ENCODE measurements around the gene PLEKHM3.

PLEKHM3 gene

GRCh38 chr2:207854484-207855440, 170.6 kb downstream of the PLEKHM3 start:
- DNase-seq (ENCODE audit: low read depth in 1 of 2, low spot score in 1 of 2): no peak
- TF ChIP-seq POLR2AphosphoS5 (IDR thresholded peaks at IDR 0.05; ENCODE audit: low read depth) (no peak), SPI1 (IDR thresholded peaks at IDR 0.05; ENCODE audit: borderline replicate concordance, low read depth) (no peak), GABPA (IDR thresholded peaks at IDR 0.05; ENCODE audit: low read depth) (no peak), CTCF (IDR thresholded peaks at IDR 0.05; ENCODE audit: insufficient read depth, low read length) (no peak), REST (IDR thresholded peaks at IDR 0.05; ENCODE audit: insufficient replicate concordance, low read depth) (no peak)
- Histone ChIP-seq H3K4me3 (replicated peaks; ENCODE audit: insufficient read depth, low read length) (no peak overlapping the region), H3K27ac (replicated peaks) (no peak overlapping the region), H3K27me3 (ENCODE audit: insufficient read depth, poor library complexity, severe bottlenecking) (no peaks in the 10 kb centered on the region)

- Histone ChIP-seq H3K27ac (replicated peaks) (no peak overlapping the region), H3K4me3 (replicated peaks; ENCODE audit: insufficient read depth, low read length) (no peak overlapping the region), H3K27me3 (ENCODE audit: insufficient read depth, poor library complexity, severe bottlenecking) (no peaks in the 10 kb centered on the region)
- DNase-seq (ENCODE audit: low read depth in 1 of 2, low spot score in 1 of 2): no peak
- TF ChIP-seq POLR2AphosphoS5 (IDR thresholded peaks at IDR 0.05; ENCODE audit: low read depth): no peak
- no peak for TF ChIP-seq CTCF (IDR thresholded peaks at IDR 0.05; ENCODE audit: insufficient read depth, low read length)
- no peak for TF ChIP-seq SPI1 (IDR thresholded peaks at IDR 0.05; ENCODE audit: borderline replicate concordance, low read depth)
- no peak for TF ChIP-seq REST (IDR thresholded peaks at IDR 0.05; ENCODE audit: insufficient replicate concordance, low read depth)
- no peak for TF ChIP-seq GABPA (IDR thresholded peaks at IDR 0.05; ENCODE audit: low read depth)
Measured at GRCh38 chr2:207852791-207853190, 172.5 kb downstream of the PLEKHM3 start.

- H3K27ac ChIP-seq (replicated peaks): no peak overlapping the region
- no peaks in the 10 kb centered on the region for H3K27me3 ChIP-seq (ENCODE audit: insufficient read depth, poor library complexity, severe bottlenecking)
- TF ChIP-seq REST (IDR thresholded peaks at IDR 0.05; ENCODE audit: insufficient replicate concordance, low read depth): no peak
- TF ChIP-seq GABPA (IDR thresholded peaks at IDR 0.05; ENCODE audit: low read depth): no peak
- no peak overlapping the region for H3K4me3 ChIP-seq (replicated peaks; ENCODE audit: insufficient read depth, low read length)
- no peak for DNase-seq (ENCODE audit: low read depth in 1 of 2, low spot score in 1 of 2)
Measured at GRCh38 chr2:207849443-207849842, 175.9 kb downstream of the PLEKHM3 start.
